ENCODE measurements around the gene ISCA2.

The ISCA2 gene

DNA sequence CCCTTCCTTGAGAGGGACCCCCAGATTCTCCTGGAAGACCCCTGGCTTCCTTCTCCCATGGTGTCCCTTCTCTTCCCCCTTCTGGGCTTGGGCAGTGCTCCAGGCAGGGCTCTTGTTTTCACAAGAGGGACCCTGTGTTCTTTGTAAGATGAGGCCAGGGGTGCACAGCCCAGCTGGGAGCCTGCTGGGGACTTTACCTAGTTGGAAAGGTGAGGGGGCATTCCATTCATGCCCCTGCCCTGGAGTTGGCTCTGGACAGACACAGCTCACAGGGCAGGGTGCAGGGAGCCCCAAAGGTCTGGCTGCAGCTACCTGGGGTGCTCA, 31.2 kb downstream of the ISCA2 start:
- no peaks in the 10 kb centered on the region for H3K36me3 ChIP-seq
- TF ChIP-seq, protein P1, sequence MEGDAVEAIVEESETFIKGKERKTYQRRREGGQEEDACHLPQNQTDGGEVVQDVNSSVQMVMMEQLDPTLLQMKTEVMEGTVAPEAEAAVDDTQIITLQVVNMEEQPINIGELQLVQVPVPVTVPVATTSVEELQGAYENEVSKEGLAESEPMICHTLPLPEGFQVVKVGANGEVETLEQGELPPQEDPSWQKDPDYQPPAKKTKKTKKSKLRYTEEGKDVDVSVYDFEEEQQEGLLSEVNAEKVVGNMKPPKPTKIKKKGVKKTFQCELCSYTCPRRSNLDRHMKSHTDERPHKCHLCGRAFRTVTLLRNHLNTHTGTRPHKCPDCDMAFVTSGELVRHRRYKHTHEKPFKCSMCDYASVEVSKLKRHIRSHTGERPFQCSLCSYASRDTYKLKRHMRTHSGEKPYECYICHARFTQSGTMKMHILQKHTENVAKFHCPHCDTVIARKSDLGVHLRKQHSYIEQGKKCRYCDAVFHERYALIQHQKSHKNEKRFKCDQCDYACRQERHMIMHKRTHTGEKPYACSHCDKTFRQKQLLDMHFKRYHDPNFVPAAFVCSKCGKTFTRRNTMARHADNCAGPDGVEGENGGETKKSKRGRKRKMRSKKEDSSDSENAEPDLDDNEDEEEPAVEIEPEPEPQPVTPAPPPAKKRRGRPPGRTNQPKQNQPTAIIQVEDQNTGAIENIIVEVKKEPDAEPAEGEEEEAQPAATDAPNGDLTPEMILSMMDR (IDR thresholded peaks at IDR 0.05) = no peak
- H3K4me1 ChIP-seq (ENCODE audit: control insufficient read depth in 1 of 2, insufficient read depth in 1 of 2, low read depth in 1 of 2, low read length in 1 of 2) = no peaks in the 10 kb centered on the region
- no peaks in the 10 kb centered on the region for H3K27me3 ChIP-seq
- no peak overlapping the region for H3K4me3 ChIP-seq (ENCODE audit: low read depth in 1 of 2, low read length in 1 of 2)
- no peak overlapping the region for H3K27ac ChIP-seq
- H3K9me3 ChIP-seq = no peaks in the 10 kb centered on the region

DNA sequence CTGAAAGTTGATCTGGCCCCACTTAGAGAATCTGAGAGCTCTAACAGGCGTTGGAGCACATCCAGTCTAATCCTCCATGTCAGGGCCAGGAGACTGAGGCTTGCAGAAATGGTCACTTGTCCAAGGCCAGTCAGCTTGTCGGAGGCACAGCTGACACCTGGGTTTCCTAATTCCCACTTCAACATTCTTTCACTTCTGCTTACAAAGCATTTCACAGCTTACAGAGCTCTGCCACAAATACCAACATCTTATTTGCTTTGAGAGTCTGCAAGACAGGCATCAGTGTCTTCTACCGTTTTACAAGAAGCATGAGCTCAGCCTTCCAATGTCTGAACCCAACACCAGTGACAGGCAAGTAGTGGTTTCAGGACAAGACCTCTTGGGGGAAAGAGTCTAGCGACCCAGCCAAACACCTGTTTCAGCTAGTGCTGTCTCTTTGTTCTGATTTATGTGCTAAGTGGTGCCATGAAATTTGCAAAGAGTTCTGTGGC, 31.8 kb downstream of the ISCA2 start:
- H3K9me3 ChIP-seq = no peaks in the 10 kb centered on the region
- no peak overlapping the region for H3K27ac ChIP-seq
- H3K27me3 ChIP-seq = no peaks in the 10 kb centered on the region
- no peak overlapping the region for H3K4me3 ChIP-seq (ENCODE audit: low read depth in 1 of 2, low read length in 1 of 2)
- H3K36me3 ChIP-seq = no peaks in the 10 kb centered on the region
- H3K4me1 ChIP-seq (ENCODE audit: control insufficient read depth in 1 of 2, insufficient read depth in 1 of 2, low read depth in 1 of 2, low read length in 1 of 2) = no peaks in the 10 kb centered on the region
- TF ChIP-seq, protein P1 (IDR thresholded peaks at IDR 0.05) = no peak

DNA sequence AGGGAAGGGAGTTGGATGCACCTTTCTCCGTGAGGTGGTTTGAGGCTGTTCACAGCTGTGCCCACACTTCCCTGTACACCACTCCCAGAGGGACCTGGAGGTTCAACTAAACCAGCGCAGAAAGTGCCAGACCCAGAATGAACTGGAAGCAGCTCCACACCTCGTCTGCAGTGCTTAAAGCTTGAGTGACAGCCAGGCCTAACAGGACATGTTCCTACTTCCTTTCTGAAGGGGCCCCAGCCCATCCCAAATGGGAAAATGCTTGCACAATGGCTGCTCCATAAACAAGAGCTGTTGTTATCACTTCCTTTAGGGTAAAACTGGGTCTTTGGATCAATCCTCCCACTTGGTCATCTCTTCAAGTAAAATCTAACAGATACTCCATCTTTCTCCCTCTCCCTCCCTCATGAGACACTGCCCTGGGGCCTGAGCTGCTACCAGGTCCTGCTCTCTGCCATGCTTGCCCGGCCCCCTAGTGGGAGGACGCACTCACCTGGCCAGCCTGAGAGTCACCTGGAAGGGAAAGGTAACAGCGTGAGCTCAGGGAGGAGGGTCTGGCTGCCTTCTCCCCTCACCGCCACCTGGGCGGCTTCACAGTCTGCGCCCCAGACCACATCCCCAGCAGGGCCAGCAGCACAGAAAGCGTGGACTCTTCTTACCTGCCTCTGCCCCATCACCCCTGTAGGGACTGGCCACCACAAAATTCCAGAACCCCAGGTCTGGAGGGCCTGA, 33.5 kb downstream of the ISCA2 start:
- no peak overlapping the region for H3K27ac ChIP-seq
- no peak overlapping the region for H3K4me3 ChIP-seq (ENCODE audit: low read depth in 1 of 2, low read length in 1 of 2)
- H3K4me1 ChIP-seq (ENCODE audit: control insufficient read depth in 1 of 2, insufficient read depth in 1 of 2, low read depth in 1 of 2, low read length in 1 of 2) = no peaks in the 10 kb centered on the region
- H3K27me3 ChIP-seq = no peaks in the 10 kb centered on the region
- no peaks in the 10 kb centered on the region for H3K9me3 ChIP-seq
- TF ChIP-seq, protein P1 (IDR thresholded peaks at IDR 0.05) = no peak
- no peaks in the 10 kb centered on the region for H3K36me3 ChIP-seq

DNA sequence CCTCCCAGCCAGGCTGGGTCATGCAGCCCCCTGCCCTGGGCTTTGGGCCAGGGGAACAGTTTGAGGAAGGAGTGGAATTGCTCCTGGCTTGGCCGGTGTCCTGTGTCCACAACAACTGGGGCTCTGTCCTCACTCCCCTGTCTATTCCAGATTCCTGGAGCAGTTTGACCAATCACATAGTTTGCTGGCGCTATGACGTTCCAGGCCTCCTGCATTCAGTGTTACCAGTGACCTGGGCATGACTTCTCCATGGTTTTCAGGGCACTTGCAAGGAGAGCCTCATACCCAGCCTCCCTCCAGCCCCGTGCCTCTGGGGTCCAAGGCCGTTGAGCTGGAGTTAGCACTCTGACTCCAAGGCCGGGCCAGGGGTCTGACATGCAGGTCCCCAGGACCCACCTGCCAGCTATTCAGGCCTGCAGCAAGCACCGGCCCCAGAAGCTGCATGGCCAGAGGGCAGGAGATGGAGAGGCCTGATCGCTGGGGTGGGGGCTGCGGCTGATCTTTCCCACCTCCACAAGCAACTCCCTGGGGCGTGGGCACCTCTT, 34.2 kb downstream of the ISCA2 start:
- Histone ChIP-seq H3K27me3 (no peaks in the 10 kb centered on the region), H3K4me1 (ENCODE audit: control insufficient read depth in 1 of 2, insufficient read depth in 1 of 2, low read depth in 1 of 2, low read length in 1 of 2) (no peaks in the 10 kb centered on the region), H3K4me3 (ENCODE audit: low read depth in 1 of 2, low read length in 1 of 2) (no peak overlapping the region), H3K36me3 (no peaks in the 10 kb centered on the region), H3K9me3 (no peaks in the 10 kb centered on the region), H3K27ac (no peak overlapping the region)
- TF ChIP-seq, protein P1 (IDR thresholded peaks at IDR 0.05) = no peak

DNA sequence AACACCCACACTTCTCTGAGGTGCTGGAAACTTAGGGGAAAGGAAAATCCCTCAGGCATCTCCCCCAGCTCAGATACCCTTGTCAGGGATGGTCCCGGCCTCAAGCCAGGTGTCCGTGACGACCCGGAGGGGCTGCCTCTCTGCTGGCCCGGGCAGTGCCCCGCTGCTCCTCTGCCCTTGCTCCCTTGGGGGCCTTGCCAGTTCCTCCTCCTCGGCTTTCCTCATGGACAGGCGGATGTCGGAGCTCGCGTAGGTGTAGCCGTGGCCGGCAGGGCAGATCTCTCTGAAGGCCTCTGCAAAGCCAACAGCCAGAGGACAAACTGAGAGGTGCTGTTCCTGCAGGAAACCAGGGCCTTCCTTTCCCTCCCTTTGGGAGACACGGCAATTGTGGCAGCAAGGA, 34.8 kb downstream of the ISCA2 start:
- Histone ChIP-seq H3K4me1 (ENCODE audit: control insufficient read depth in 1 of 2, insufficient read depth in 1 of 2, low read depth in 1 of 2, low read length in 1 of 2) (no peaks in the 10 kb centered on the region), H3K9me3 (no peaks in the 10 kb centered on the region), H3K36me3 (no peaks in the 10 kb centered on the region), H3K4me3 (ENCODE audit: low read depth in 1 of 2, low read length in 1 of 2) (no peak overlapping the region), H3K27me3 (no peaks in the 10 kb centered on the region), H3K27ac (no peak overlapping the region)
- TF ChIP-seq, protein P1 (IDR thresholded peaks at IDR 0.05) = no peak

Measured in neutrophil (primary cell).